HG03066 (cell line): Measurements from ENCODE around the gene OR56A1.
"Not testable (repeated sequence)": the region's sequence is repeated elsewhere in the genome, so short reads cannot be mapped to it uniquely, and the experiment has no call there.

Source experiments
- ATAC-seq: cut with Tn5 transposase; IDR thresholded peaks from one replicate; pipeline ENCODE4 v1.9.1; 2021; ENCODE audit warnings: low read depth; ENCODE audit not compliant: unreplicated experiment

Gene OR56A1

DNA sequence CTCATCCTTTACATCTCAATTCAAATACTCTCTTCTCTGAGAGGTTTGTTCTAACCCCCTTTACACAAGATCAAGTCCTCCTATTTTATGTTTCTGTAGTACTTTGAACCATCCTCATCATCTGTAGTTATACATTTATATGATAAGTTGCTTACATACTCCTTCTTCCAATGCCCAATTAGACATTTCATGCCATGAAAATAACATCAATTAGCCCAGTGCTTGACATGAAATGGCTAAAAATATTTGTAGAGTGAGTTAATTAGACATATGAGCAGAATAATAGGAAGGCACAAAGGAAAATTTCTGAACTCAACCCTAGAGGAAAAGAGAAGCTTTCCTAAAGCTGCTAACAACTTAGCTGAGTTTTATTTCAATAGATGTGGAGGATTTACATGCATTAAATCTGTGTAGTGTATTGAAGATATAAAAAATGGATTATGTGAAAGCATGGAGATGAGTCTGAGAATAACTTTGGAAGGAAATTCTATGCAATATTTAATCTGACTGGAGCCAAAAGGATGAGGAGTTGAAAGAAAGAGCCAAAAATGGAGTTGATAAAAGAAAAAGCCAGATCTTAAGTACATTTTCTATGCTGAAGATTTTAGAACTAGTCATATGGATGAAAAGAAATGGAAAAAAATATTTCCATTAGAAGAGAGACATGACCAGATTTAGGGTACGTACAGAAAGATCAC lies at the start of gene OR56A1:
TSS of gene OR56A1 (minus strand) at position 51 of the 698 bp plus-strand sequence. CDS start 3,066 bp downstream, outside the sequence.
- no peak for ATAC-seq

DNA sequence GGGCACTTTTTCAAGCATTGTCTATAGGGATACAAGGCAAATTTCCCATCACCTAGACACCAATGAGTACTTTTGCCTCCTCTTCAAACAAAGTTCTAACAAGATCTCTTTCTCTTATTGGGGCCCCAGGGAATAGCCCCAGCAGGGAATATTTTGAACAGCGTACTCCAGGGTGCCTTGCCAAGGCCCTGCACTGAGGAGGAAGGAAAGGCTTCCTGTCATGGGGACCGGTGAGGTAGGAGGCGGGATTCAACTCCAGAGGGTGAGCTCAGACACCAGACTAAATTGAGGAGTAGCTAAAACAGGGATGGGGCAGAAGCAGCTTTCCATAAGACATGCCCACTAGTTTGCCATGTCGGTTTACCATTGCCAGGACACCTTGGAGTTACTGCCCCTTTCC lies 48.9 kb upstream of the OR56A1 start:
- no peak for ATAC-seq

DNA sequence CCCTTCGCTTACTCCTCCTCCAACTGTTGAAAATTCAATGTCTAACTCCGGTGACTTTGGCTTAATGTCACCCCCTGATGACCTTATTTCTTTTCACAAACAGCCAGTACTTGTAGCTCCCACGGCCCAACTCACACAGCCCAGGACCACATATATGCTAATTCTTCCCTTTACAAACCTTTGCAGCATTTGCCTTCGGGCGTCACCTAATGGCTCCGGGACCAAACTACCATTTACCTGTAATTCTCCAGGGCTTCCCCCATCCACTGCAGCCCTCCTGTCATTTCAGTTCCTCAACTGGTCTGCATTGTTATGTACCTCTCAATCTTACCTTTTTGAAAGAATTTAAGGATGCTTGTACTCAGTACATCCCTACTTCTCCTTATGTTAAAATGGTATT lies 47.2 kb upstream of the OR56A1 start:
- ATAC-seq = no peak

DNA sequence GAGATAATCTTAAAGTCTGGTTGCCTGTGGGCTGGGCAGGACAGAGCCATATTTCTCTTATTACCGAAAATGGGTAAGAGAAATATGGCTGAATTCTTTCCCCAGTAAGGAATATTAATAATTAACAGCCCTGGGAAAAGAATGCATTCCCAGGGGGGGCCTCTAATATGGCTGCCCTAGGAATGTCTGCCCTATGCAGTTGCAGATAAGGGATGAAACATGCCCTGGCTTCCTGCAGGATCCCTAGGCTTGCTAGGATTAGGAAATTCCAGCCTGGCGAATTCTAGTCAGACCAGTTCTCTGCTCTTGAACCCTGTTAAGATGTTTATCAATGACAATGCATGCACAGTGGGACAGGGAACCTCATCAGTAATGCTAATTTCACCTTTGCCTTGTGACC lies 45.9 kb upstream of the OR56A1 start:
- ATAC-seq = not testable (repeated sequence)

DNA sequence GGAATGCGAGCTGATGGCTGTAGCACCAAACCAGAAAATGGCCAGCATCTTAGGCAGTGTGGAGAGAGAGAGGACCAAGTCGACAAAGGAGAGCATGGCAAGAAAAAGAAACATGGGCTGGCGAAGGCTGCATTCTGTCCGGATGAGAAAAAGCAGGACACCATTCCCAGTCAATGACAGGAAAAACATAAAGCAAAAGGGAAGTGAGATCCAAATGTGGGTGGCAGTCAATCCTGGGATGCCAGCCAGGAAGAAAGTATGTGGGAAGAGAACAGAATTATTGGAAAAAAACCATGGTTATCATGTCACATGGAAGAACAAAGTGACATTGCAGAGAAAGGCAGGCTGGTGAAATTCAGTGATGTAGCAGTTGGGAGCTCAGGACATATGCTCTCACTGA lies 36.9 kb upstream of the OR56A1 start:
- no peak for ATAC-seq

DNA sequence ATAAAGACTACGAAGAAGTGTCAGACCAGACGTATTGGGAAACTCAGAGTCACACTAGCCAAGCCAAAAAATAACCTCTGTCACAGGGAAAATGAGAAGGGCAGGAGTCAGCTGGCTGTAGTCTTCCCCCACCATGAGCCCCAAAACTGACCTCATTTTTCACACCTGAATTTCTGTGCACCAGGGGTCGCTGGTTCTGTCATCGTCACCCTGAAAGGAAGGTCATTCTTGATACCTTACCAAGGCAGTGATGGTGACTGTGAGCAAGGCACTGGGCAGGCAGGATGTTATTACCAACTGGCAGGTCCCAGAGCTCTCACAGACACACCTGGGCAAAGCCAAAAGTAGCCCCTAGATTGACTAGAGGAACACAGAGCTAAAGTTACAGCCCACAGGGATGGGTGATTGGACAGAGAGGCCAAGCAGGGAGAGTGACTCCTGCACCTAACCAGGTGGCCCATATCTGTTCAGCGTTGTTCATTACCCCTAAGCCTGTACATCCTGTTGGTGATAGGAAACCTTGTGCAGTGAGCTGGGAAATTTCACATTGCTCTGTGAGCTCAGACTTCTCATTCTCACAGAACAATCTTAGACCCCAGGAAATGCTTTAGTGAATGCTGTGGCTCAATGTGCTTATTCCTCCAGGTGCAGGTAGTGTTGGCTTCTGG lies 32.3 kb upstream of the OR56A1 start:
- no peak for ATAC-seq

GRCh38 chr11:6061475-6061874 lies 30.9 kb upstream of the OR56A1 start:
- ATAC-seq = no peak

DNA sequence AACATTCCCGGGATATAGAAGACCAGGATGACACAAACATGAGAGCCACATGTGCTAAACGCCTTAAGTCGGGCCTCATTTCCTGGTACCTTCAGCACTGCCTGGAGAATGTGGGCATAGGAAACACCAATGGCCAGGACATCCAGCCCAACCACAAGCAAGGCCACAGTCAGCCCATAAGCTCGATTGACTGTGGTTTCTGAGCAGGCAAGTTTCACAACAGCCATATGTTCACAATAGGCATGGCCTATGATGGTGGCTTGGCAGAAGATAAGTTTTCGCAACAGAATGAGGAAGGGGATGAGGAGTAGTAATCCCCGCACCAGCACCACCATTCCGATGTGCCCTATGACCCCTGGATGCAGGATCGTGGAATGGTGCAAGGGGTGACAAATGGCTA lies 26.9 kb upstream of the OR56A1 start:
- ATAC-seq = no peak

DNA sequence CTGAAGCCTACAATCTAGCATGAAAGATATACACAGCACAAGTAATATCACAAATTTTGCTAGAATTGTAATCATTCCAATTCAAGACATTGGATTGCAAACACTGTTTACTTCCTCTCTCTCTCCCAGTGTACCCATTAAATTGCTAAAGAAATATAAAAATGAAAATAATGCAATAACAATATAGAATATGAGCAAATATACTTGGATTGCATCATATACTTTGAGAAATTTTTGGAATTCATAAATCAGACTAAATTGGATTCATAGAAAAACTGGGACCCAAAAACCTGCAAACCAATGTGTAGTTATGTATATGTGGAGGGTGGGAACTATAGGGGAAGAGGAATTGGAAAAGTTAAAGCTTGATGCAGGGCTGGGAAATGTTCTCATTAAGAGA lies 25.0 kb upstream of the OR56A1 start:
- no peak for ATAC-seq

DNA sequence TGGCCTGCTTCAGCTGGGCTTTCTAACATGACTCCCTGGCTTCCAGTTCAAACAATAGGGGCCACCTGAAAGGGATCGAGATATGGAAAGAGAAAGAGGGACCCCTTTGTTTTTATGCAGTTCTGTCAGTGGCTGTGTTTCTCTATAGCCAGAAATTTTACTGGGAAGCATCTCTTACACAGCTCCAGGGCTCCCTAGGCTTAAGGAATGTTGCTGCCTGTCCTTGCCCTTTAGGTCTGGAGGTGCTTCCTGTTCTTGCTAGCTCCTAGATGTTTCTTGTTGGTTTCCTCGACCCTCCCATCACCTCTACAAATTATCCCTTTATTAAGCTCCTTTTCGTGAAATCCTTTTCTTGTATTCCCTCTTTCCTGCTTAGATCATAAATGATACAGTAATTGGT lies 21.8 kb upstream of the OR56A1 start:
- no peak for ATAC-seq

- no peak for ATAC-seq
Measured at GRCh38 chr11:6040874-6041273, 10.3 kb upstream of the OR56A1 start.

DNA sequence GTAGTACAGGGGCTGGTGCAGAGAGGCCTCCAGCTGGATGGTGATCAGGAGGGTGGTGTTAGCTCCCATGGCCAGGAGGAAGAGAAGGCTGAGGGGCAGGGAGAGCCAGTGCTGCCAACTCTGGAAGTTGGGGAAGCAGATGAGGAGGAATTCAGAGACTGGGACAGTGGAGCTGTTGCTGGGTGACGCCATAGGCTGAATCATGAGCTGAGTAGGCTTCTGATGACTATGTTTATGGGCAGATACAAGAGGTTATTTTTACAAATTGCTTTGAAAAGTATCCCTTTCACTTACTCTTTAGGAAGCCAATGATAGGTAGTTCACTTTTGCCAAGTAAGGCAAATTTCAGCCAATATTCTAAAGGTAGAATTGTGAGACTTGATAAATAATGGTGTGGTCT lies 3.1 kb downstream of the OR56A1 start:
- ATAC-seq = no peak

DNA sequence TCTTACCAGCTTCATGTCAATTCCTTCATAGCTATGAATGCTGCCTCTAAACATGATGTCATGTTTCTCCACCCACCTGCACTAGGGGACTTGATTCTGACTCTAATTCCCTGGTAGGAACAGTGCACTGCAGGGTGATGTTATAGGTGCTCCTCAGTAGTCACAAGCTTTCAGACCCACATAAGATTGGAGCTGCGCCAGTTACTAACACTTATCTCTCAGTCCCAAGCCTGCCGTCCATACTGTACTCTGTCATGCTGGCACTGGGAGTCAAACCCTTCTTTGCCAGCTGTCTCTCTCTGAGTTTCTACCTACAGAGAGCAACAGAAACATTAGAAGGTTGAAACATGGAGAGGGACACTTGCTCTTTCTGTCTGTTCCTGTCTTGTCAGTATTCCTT lies 5.5 kb downstream of the OR56A1 start:
- ATAC-seq = no peak

- ATAC-seq = no peak
Measured at GRCh38 chr11:6022956-6023355, 7.6 kb downstream of the OR56A1 start.

- ATAC-seq = no peak
Measured at GRCh38 chr11:6013042-6013441, 17.5 kb downstream of the OR56A1 start.

GRCh38 chr11:6012035-6012668 lies 18.4 kb downstream of the OR56A1 start:
- ATAC-seq = no peak

DNA sequence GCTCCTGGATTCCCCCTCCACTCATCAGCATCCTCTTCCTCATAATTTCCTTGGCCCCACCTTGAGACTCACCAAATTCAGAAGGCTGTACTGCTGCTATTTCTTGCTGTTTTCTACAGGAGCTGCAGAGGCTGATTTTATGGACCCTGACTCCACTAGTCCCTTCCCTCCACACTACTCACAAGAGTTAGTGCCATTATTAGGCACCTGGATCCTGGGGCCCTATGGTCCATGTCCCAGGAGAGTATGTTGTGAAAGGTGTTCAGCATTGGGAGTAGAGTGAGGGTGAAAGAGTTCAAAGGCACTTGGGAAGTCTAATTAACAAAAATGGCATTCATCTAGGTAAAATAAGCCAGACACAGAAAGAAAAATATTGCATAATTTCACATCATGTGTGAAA lies 23.7 kb downstream of the OR56A1 start, which contains the start of gene OR56A4:
TSS of gene OR56A4 (minus strand) at position 101 of the 400 bp plus-strand sequence. CDS start 3,954 bp downstream, outside the sequence.
- no peak for ATAC-seq

- ATAC-seq = no peak
Measured at GRCh38 chr11:6006395-6006794, 24.2 kb downstream of the OR56A1 start.

DNA sequence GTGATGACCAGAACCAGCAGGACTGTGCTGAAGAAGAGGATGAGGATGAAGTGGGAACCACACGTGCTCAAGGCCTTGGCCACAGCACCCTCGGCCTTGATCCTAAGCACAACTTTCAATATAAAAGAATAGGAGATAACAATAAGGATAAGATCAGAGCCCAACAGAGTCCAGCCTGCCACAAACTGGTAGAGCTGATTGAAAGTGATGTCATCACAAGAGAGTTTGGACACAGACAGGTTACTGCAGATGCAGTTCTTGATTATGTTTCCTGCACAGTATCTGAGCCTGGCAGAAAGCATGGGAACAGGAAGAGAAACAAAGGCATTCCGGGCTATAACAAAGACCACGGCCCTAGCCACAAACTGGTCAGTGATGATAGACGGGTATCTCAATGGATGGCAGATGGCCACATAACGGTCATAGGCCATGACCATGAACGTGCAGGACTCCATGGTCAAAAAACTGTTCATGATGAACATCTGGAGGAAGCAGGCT lies 28.3 kb downstream of the OR56A1 start:
- no peak for ATAC-seq

- ATAC-seq = no peak
Measured at GRCh38 chr11:5994791-5995190, 35.8 kb downstream of the OR56A1 start.

- no peak for ATAC-seq
Measured at GRCh38 chr11:5992604-5993251, 37.8 kb downstream of the OR56A1 start.
